H1 (cell line): ENCODE data around the gene CDK10. TPM values are rescaled to one million over a fixed set of nuclear protein-coding genes. Genes with fewer than 3 reads are reported as not detected.
"Not testable (repeated sequence)": the region's sequence is repeated elsewhere in the genome, so short reads cannot be mapped to it uniquely, and the experiment has no call there.

ENCODE experiments used
- CTCF ChIA-PET: fragments of 300-600 bp; sonication (Branson Sonifier 250); formaldehyde crosslinking; loops from one replicate; lab custom pipeline; 2021; ENCODE audit not compliant: partially characterized antibody; lab: Charles Lee
- POLR2A ChIA-PET: fragments of 300-600 bp; sonication (Branson Sonifier 250); formaldehyde crosslinking; loops from one replicate; lab custom pipeline; 2021; ENCODE audit warnings: inconsistent platforms; ENCODE audit not compliant: partially characterized antibody; lab: Charles Lee
- DNase-seq, 2 experiments: peaks; one replicate each; pipeline versions ENCODE4 v3.0.0 to v3.0.0-alpha.2; 2010 to 2022; ENCODE audit warnings: low spot score in 2 of 2, low read depth in 1 of 2, mixed read lengths in 1 of 2
- FAIRE-seq: peaks from 2 replicates; lab custom pipeline; 2011; peaks lifted over from hg19 to GRCh38; lab: Jason Lieb, UNC
- H2AFZ ChIP-seq: 2 replicates; pipeline ENCODE4 v1.8.1; 2012; ENCODE audit warnings: low read length, inconsistent platforms
- H2AK5ac ChIP-seq: 2 replicates; pipeline ENCODE4 v1.6.1; 2013; ENCODE audit warnings: low read depth, low read length
- H2BK120ac ChIP-seq: replicated peaks from 2 replicates; pipeline ENCODE3; 2013; ENCODE audit warnings: low read depth, low read length, inconsistent platforms
- H2BK12ac ChIP-seq: 2 replicates; pipeline ENCODE4 v1.6.1; 2013; ENCODE audit warnings: low read depth, low read length
- H2BK15ac ChIP-seq: 2 replicates; pipeline ENCODE4 v1.6.1; 2013; ENCODE audit warnings: low read length
- H2BK20ac ChIP-seq: 2 replicates; pipeline ENCODE4 v1.6.1; 2013; ENCODE audit warnings: low read length
- H2BK5ac ChIP-seq: 2 replicates; pipeline ENCODE4 v1.6.1; 2013; ENCODE audit warnings: low read depth, low read length
- H3K14ac ChIP-seq: 2 replicates; pipeline ENCODE4 v1.6.1; 2013; ENCODE audit warnings: inconsistent platforms; ENCODE audit not compliant: insufficient read length
- H3K18ac ChIP-seq: 2 replicates; pipeline ENCODE4 v1.6.1; 2013; ENCODE audit warnings: low read length; ENCODE audit errors: extremely low read depth
- H3K23ac ChIP-seq: 2 replicates; pipeline ENCODE4 v1.6.1; 2013; ENCODE audit warnings: inconsistent platforms; ENCODE audit not compliant: insufficient read length
- H3K23me2 ChIP-seq: 2 replicates; pipeline ENCODE4 v1.6.1; 2013; ENCODE audit warnings: low read depth, low read length
- H3K27ac ChIP-seq: 2 replicates; pipeline ENCODE4 v1.6.1; 2011; ENCODE audit warnings: low read depth, low read length, inconsistent platforms
- H3K27me3 ChIP-seq, 4 experiments: replicated peaks in 1 of 4; 1 replicate in 1 of 4; 2 replicates in 3 of 4; pipeline versions ENCODE4 v1.6.1 to v1.8.1; 2011 to 2013; ENCODE audit warnings: low read length in 3 of 4, mild to moderate bottlenecking in 3 of 4, inconsistent platforms in 2 of 4, mixed read lengths in 2 of 4, moderate library complexity in 1 of 4; ENCODE audit not compliant: control insufficient read depth in 3 of 4, insufficient read depth in 3 of 4; ENCODE audit errors: extremely low read depth in 1 of 4
- H3K36me3 ChIP-seq, 4 experiments: 2 replicates each; pipeline versions ENCODE4 v1.6.1 to v1.8.1; 2011 to 2013; ENCODE audit warnings: mild to moderate bottlenecking in 4 of 4, low read length in 3 of 4, moderate library complexity in 2 of 4, control low read depth in 1 of 4, inconsistent platforms in 1 of 4; ENCODE audit not compliant: insufficient read depth in 4 of 4, control insufficient read depth in 2 of 4
- H3K4ac ChIP-seq: replicated peaks from 2 replicates; pipeline ENCODE3; 2013; ENCODE audit warnings: low read length, low read depth, mixed read lengths, inconsistent platforms; ENCODE audit not compliant: insufficient read length
- H3K4me1 ChIP-seq, 4 experiments: replicated peaks in 1 of 4; 1 replicate in 1 of 4; 2 replicates in 3 of 4; pipeline versions ENCODE4 v1.6.1 to v1.8.1; 2011 to 2013; ENCODE audit warnings: low read length in 3 of 4, inconsistent platforms in 2 of 4, mixed read lengths in 1 of 4; ENCODE audit not compliant: insufficient read depth in 4 of 4, control insufficient read depth in 3 of 4
- H3K4me2 ChIP-seq, 2 experiments: 2 replicates each; pipeline versions ENCODE4 v1.6.1 to v1.8.1; 2011 to 2013; ENCODE audit warnings: low read depth in 2 of 2, low read length in 2 of 2, control low read depth in 1 of 2, inconsistent platforms in 1 of 2, mild to moderate bottlenecking in 1 of 2; ENCODE audit not compliant: insufficient read depth in 1 of 2
- H3K4me3 ChIP-seq, 4 experiments: fragments of 200-600, 300-600 bp in 1 of 4; sonication (generic), shearing (Covaris generic), sonication (Bioruptor Twin) in 1 of 4; 2 replicates each; pipeline versions ENCODE4 v1.5.1 to v1.8.1; 2011 to 2016; ENCODE audit warnings: low read length in 4 of 4, low read depth in 3 of 4, control low read depth in 2 of 4, inconsistent platforms in 2 of 4, mild to moderate bottlenecking in 2 of 4, mixed read lengths in 1 of 4, moderate library complexity in 1 of 4; ENCODE audit not compliant: insufficient read depth in 2 of 4; ENCODE audit errors: extremely low read depth in 1 of 4
- H3K56ac ChIP-seq: replicated peaks from 2 replicates; pipeline ENCODE3; 2013; ENCODE audit warnings: low read depth, mild to moderate bottlenecking, mixed read lengths, low read length, inconsistent platforms; ENCODE audit not compliant: insufficient read length
- H3K79me1 ChIP-seq: 2 replicates; pipeline ENCODE4 v1.6.1; 2013; ENCODE audit warnings: low read depth, low read length, control low read depth
- H3K79me2 ChIP-seq, 2 experiments: 2 replicates each; pipeline versions ENCODE4 v1.6.1 to v1.8.1; 2012 to 2013; ENCODE audit warnings: low read length in 2 of 2, mild to moderate bottlenecking in 2 of 2, inconsistent platforms in 1 of 2; ENCODE audit not compliant: insufficient read depth in 2 of 2, control insufficient read depth in 1 of 2
- H3K9ac ChIP-seq, 4 experiments: replicated peaks in 1 of 4; 1 replicate in 1 of 4; 2 replicates in 3 of 4; pipeline versions ENCODE4 v1.6.1 to v1.8.1; 2011 to 2013; ENCODE audit warnings: low read depth in 3 of 4, low read length in 3 of 4, control low read depth in 2 of 4, mild to moderate bottlenecking in 2 of 4, moderate library complexity in 2 of 4, inconsistent platforms in 1 of 4; ENCODE audit errors: extremely low read depth in 1 of 4
- H3K9me3 ChIP-seq, 2 experiments: 2 replicates each; pipeline versions ENCODE4 v1.6.1 to v1.8.1; 2012 to 2013; ENCODE audit warnings: mild to moderate bottlenecking in 2 of 2, moderate library complexity in 2 of 2, control low read depth in 1 of 2, inconsistent platforms in 1 of 2, low read depth in 1 of 2, low read length in 1 of 2, mixed read lengths in 1 of 2; ENCODE audit not compliant: insufficient read depth in 2 of 2
- H4K20me1 ChIP-seq, 2 experiments: replicated peaks in 1 of 2; 2 replicates each; pipeline versions ENCODE3 to v1.8.1; 2011 to 2013; ENCODE audit warnings: inconsistent platforms in 2 of 2, low read length in 2 of 2, mild to moderate bottlenecking in 1 of 2; ENCODE audit not compliant: insufficient read depth in 2 of 2, control insufficient read depth in 1 of 2
- H4K5ac ChIP-seq: 2 replicates; pipeline ENCODE4 v1.6.1; 2013; ENCODE audit warnings: low read length, low read depth, mixed read lengths, inconsistent platforms; ENCODE audit not compliant: insufficient read length
- H4K8ac ChIP-seq: 2 replicates; pipeline ENCODE4 v1.8.0; 2013; ENCODE audit warnings: mild to moderate bottlenecking, moderate library complexity, low read length, inconsistent platforms; ENCODE audit not compliant: insufficient read depth; ENCODE audit errors: extremely low read depth
- H4K91ac ChIP-seq: replicated peaks from 2 replicates; pipeline ENCODE3; 2013; ENCODE audit warnings: low read length, mixed read lengths, inconsistent platforms; ENCODE audit not compliant: insufficient read length
- WGBS, 2 experiments: shearing (Covaris generic) in 1 of 2; methylation state at CpG; one replicate each; pipeline versions ENCODE4 v1.1.6 to v1.1.7; 2013 to 2015; ENCODE audit warnings: low lambda C conversion rate in 2 of 2, mixed read lengths in 2 of 2, inconsistent platforms in 1 of 2, low coverage in 1 of 2, missing lambda C conversion rate in 1 of 2; ENCODE audit not compliant: insufficient replicate concordance in 2 of 2, insufficient coverage in 1 of 2, insufficient read length in 1 of 2; ENCODE audit errors: extremely low coverage in 1 of 2, missing lambda C conversion rate in 1 of 2; 5-methylcytosine and 5-hydroxymethylcytosine counted together
- polyA plus RNA-seq, 7 experiments: library from polyadenylated mRNA; depleted of rRNA in 3 of 7; stranded (reverse) in 5 of 7; unstranded in 2 of 7; fragments of >200 nt in 5 of 7; fragments of 200-250 nt in 2 of 7; gene quantifications; 1 replicate in 5 of 7; 2 replicates in 1 of 7; 4 replicates in 1 of 7; pipeline versions ENCODE4 v1.2.1 to v1.2.3, GENCODE V29; 2011 to 2013; ENCODE audit warnings: missing spikeins in 2 of 7, mixed read lengths in 2 of 7
- total RNA-seq: library from RNA; stranded (reverse); fragmentation: NEBNext Ultra II Directional; extraction: Animal tissue kit (Norgen Biotek cat#: 25700); gene quantifications from 2 replicates; pipeline ENCODE4 v1.2.1, GENCODE V29; 2021

The CDK10 gene
- total and polyA plus RNA-seq, 2 of the 8 experiments (the other 6 are each of a cell fraction or from before 2014, with no cell fraction given) = 49.5 to 83.9 TPM

GRCh38 chr16:89698717-89699116 is 12.2 kb downstream of the CDK10 start:
- H2BK15ac ChIP-seq, H3K9ac ChIP-seq, H3K14ac ChIP-seq, H2BK120ac ChIP-seq, H3K27ac ChIP-seq, H3K4me2 ChIP-seq, H2AFZ ChIP-seq, H3K27me3 ChIP-seq, H3K18ac ChIP-seq, H3K4ac ChIP-seq, H4K91ac ChIP-seq, H3K9me3 ChIP-seq, H4K8ac ChIP-seq, H3K56ac ChIP-seq, H3K23ac ChIP-seq, H3K4me3 ChIP-seq, DNase-seq, H2AK5ac ChIP-seq, H3K79me1 ChIP-seq, H4K5ac ChIP-seq, H2BK20ac ChIP-seq, H3K79me2 ChIP-seq, H2BK5ac ChIP-seq, FAIRE-seq, H2BK12ac ChIP-seq: not testable (repeated sequence)
- WGBS, 2 experiments = 95% methylated on average over 9 of the region's 14 CpGs; no CpG with 5 or more reads in 1 of the 2 experiments
- peaks cover 0 to 20% of the 10 kb centered on the region in 2 experiments for H4K20me1 ChIP-seq
- peaks cover 13% of the 10 kb centered on the region; the same call in 1 of the 2 replicates for H3K23me2 ChIP-seq
- POLR2A ChIA-PET = interaction anchor here (0.6 to 6.6 kb wide), 9 partner anchors 8 to 989 kb away, joined by 3 to 59 read pairs (median 5); partner anchors contain the start of genes CDK10 and VPS9D1
- CTCF ChIA-PET = interaction anchor here (0.8 to 3.7 kb wide), 9 partner anchors 7 to 224 kb away, joined by 3 to 36 read pairs (median 5); partner anchors contain the start of gene VPS9D1
- H3K4me1 ChIP-seq = peaks cover 0 to 11% (median 5%) of the 10 kb centered on the region in 4 experiments; a peak in 5 of 7 replicates
- H3K36me3 ChIP-seq = peaks cover 0 to 19% (median 2%) of the 10 kb centered on the region in 4 experiments; a peak in 4 of 8 replicates
